Kasumi-1 (cell line): ENCODE measurements around the gene LRP3.
A peak's percentile ranks its signal among the peaks of the same experiment; 100 is the strongest.
"Not testable (repeated sequence)": the region's sequence is repeated elsewhere in the genome, so short reads cannot be mapped to it uniquely, and the experiment has no call there.

Experiments used
- DNase-seq, 2 experiments: peaks; one replicate each; lab custom pipeline; 2025; lab: John Stamatoyannopoulos, UW

Gene LRP3, protein sequence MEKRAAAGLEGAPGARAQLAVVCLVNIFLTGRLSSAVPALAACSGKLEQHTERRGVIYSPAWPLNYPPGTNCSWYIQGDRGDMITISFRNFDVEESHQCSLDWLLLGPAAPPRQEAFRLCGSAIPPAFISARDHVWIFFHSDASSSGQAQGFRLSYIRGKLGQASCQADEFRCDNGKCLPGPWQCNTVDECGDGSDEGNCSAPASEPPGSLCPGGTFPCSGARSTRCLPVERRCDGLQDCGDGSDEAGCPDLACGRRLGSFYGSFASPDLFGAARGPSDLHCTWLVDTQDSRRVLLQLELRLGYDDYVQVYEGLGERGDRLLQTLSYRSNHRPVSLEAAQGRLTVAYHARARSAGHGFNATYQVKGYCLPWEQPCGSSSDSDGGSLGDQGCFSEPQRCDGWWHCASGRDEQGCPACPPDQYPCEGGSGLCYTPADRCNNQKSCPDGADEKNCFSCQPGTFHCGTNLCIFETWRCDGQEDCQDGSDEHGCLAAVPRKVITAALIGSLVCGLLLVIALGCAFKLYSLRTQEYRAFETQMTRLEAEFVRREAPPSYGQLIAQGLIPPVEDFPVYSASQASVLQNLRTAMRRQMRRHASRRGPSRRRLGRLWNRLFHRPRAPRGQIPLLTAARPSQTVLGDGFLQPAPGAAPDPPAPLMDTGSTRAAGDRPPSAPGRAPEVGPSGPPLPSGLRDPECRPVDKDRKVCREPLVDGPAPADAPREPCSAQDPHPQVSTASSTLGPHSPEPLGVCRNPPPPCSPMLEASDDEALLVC

GRCh38 chr19:33193865-33194362 is at the start of gene LRP3:
LRP3 (plus strand) TSS chr19:33194330; CDS start chr19:33194786, 456 bp downstream.
- peak; percentile 11 to 34 for DNase-seq

- no peak for DNase-seq
These were observed 47.9 kb upstream of the LRP3 start for GRCh38 chr19:33146209-33146608.

- no peak for DNase-seq
These were observed 46.6 kb upstream of the LRP3 start for GRCh38 chr19:33147538-33147937.

GRCh38 chr19:33150852-33151518 is 43.1 kb upstream of the LRP3 start:
- no peak for DNase-seq

DNA sequence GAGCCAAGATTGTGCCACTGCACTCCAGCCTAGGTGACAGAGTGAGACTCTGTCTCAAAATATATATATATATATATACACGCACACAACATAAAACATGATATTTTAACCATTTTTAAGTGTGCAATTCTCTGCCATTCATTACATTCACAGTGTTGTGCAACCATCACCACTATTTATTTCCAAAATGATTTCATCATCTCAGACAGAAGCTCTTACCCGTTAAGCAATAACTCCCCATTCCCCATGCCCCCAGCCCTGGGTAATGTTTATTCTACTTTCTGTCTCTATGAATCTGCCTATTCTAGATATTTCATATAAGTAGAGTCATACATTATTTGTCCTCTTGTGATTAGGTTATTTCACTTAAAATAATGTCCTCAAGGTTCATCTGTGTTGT is 42.0 kb upstream of the LRP3 start:
- peak; percentile 13 for DNase-seq

DNA sequence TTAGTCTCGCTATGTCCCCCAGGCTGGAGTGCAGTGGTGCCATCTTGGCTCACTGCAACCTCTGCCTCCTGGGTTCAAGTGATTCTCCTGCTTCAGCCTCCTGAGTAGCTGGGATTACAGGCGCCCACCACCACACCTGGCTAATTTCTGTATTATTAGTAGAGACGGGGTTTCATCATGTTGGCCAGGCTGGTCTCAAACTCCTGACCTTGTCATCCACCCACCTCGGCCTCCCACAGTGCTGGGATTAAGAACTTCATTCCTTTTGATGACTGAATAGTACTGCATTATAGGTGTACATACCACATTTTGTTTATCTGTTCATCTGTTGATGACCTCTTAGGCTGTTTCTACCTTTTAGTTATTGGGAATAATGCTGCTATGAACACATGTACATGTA is 41.5 kb upstream of the LRP3 start:
- DNase-seq = not testable (repeated sequence)

DNA sequence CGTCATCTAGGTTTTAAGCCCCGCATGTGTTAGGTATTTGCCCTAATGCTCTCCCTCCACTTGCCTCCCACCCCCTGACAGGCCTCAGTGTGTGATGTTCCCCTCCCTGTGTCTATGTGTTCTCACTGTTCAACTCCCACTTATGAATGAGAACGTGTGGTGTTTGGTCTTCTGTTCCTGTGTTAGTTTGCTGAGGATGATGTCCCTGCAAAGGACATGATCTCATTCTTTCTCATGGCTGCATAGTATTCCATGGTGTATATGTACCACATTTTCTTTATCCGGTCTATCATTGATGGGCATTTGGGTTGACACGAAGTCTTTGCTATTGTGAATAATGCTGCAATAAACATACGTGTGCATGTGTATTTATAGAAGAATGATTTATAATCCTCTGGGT is 39.8 kb upstream of the LRP3 start:
- not testable (repeated sequence) for DNase-seq

DNA sequence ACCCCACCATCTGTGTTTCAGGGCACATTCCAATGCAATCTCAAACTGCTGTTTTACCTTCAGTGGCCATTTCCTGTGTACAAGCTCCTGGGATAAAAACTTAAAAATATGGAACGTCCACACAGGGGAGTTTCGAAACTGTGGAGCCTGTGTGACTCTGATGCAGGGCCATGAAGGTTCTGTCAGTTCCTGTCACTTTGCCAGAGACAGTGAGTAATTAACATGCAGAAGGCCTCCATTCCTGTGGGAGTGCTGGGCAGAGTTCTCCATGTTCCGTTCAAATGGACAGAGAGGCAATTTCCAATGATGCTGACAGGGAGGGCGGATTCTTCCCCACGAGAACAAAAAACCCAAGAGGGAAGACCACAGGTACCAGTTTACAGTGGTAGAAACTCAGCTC is 37.8 kb upstream of the LRP3 start:
- DNase-seq = no peak

- DNase-seq = peak; percentile 54 to 55
These were observed 36.2 kb upstream of the LRP3 start for GRCh38 chr19:33157906-33158305.

- DNase-seq = no peak
These were observed 35.8 kb upstream of the LRP3 start for GRCh38 chr19:33158365-33158764.

DNA sequence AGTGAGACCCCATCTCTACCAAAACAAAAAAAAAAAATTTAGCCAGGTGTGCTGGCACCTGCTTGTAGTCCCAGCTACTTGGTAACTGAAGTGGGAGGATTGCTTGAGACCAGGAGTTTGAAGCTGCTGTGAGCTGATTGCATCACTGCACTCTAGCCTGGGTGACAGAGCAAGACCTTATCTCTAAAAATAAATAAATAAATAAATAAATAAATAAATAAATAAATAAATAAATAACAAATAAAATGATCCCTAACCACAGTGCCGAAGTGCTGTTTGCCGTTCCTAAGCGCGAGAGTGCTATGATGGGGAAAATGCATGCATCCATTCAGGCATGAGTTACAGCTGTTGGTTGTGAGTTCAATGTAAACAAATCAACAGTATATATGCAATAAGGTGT is 35.0 kb upstream of the LRP3 start:
- no peak for DNase-seq

- DNase-seq = no peak
These were observed 34.2 kb upstream of the LRP3 start for GRCh38 chr19:33159893-33160292.

GRCh38 chr19:33161201-33161600 is 32.9 kb upstream of the LRP3 start:
- DNase-seq = no peak

- DNase-seq = no peak
These were observed 30.6 kb upstream of the LRP3 start for GRCh38 chr19:33163481-33163880.

- DNase-seq = not testable (repeated sequence)
These were observed 28.1 kb upstream of the LRP3 start for GRCh38 chr19:33166037-33166436.

GRCh38 chr19:33167438-33167837 is 26.7 kb upstream of the LRP3 start:
- DNase-seq = no peak

- DNase-seq = no peak
These were observed 25.6 kb upstream of the LRP3 start for GRCh38 chr19:33168528-33168927.

DNA sequence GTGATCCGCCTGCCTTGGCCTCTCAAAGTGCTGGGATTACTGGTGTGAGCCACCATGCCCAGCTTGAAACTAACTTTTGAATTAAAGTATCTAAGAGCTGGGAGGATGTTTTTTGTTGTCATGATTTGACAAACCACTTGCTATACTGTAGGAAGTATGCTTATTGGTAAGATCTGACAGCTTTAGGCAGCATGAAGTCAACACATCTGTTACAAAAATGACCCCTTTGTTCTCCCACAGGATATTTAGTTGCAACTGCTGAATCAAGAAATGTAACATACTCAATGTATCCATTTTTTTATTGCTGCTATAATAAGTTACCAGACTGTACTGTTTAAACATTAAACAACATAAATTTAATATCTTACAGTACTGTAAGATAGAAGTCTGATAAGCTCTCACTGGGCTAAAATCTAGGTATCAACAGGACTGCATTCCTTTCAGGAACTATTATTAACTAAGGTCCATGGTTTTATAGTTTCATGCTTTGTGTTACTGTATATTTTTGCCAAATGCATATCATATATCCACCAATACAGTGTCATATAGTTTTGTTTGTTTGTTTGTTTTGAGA is 22.8 kb upstream of the LRP3 start:
- no peak for DNase-seq

DNA sequence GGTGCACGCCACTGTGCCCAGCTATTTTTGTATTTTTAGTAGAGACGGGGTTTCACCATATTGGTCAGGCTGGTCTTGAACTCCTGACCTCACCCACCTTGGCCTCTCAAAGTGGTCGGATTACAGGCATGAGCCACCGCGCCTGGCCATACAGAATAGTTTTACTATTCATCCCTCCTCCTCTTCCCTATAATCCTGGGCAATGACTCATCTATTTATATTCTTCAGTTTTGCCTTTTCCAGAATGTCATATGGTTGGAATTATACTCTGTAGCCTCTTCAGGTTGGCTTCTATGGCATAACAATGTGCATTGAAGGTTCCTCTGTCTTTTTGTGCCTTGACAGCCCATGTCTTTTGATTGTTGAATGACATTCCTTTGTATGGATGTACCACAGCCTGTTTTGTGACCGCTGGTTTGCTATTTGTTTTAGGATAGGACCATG is 22.2 kb upstream of the LRP3 start:
- no peak for DNase-seq

DNA sequence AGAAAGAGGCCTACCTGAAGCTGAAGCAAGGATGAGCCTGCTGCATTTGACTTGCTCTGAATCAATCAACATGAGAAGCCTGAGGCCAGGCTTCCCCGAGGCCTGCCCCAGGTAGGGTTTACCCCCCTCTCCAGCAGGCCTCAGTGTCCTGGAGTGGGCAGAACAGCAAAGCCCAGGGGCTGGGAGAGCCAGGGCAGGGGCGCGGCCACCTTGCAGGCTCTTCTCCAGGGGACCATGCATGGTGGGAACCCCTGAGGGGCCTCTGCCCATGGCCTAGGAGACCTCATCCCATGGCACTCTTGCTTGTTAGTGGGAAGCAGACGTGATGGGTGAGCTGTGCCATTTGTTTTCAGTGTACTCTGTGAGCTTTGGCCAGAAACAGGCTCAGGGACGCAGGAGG is 19.9 kb upstream of the LRP3 start:
- no peak for DNase-seq

GRCh38 chr19:33175156-33175782 is 18.9 kb upstream of the LRP3 start:
- DNase-seq = no peak
